MG63 (cell line): Measurements from ENCODE around the gene MIEF1. TPM values are rescaled to one million over a fixed set of nuclear protein-coding genes. Genes with fewer than 3 reads are reported as not detected.

ENCODE experiments used
- DNase-seq: peaks from one replicate; pipeline ENCODE4 v3.0.0-alpha.2; 2020
- H3K27me3 ChIP-seq: fragments of 250-450 bp; sonication (Bioruptor Pico); 2 replicates; pipeline ENCODE4 v1.5.1; 2020; ENCODE audit warnings: mild to moderate bottlenecking, moderate library complexity
- H3K36me3 ChIP-seq: fragments of 250-450 bp; sonication (Bioruptor Pico); 2 replicates; pipeline ENCODE4 v1.5.1; 2020; ENCODE audit warnings: mild to moderate bottlenecking, moderate library complexity
- H3K4me3 ChIP-seq: fragments of 250-450 bp; sonication (Bioruptor Pico); 2 replicates; pipeline ENCODE4 v1.5.1; 2020; ENCODE audit warnings: mild to moderate bottlenecking, moderate library complexity
- H3K9me3 ChIP-seq: fragments of 250-450 bp; sonication (Bioruptor Pico); 2 replicates; pipeline ENCODE4 v1.5.1; 2020; ENCODE audit warnings: mild to moderate bottlenecking, moderate library complexity
- total RNA-seq: library from RNA; depleted of rRNA; stranded (reverse); fragments of >200 nt; shearing (Covaris generic); gene quantifications from 2 replicates; pipeline ENCODE4 v1.2.3, GENCODE V29; 2014; ENCODE audit warnings: low replicate concordance

MIEF1 gene
- total RNA-seq, 1 experiment from 2014 or later: 32.3 TPM

DNA sequence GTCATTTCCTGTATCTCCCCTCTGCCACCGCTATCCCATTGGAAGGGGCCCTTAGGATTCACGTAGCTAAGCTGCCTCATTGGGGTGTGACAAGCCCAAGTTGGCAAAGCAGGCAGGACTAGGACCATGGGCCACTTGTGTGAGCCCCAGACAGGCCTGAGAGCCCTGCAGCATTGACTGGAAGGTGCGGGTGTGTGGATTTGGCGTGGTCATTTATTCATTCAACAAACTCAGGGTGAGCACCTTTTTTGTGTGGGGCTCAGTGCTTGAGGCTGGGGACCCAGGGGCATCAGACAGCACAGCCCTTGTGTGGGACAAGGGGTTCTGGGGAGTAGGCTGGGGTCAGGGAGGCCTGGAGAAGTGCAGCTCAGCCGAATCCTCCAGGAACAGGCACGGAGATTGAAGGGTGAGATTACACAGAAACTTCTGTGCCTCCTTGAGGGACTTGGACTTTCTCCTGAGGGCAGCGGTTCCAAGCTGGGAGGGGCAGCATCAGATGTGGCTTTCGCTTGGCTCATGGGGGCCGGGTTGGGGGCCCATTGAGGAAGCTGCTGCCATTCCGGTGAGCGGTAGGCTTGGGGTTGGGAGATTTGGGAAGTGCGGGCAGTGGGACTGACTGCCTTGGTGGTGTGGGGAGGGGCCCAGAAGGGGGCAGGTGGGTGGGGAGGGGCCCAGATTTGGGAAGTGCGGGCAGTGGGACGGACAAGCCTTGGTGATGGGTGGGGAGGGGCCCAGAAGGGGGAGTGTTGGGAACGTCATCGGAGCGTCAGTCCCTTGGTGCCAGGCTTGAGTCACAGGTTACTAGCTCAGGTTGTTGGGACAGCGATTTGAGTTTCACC, 33.4 kb upstream of the MIEF1 start:
- no peaks in the 10 kb centered on the region for H3K27me3 ChIP-seq
- no peaks in the 10 kb centered on the region for H3K36me3 ChIP-seq
- no peak for DNase-seq
- no peak overlapping the region for H3K4me3 ChIP-seq
- H3K9me3 ChIP-seq: no peaks in the 10 kb centered on the region

DNA sequence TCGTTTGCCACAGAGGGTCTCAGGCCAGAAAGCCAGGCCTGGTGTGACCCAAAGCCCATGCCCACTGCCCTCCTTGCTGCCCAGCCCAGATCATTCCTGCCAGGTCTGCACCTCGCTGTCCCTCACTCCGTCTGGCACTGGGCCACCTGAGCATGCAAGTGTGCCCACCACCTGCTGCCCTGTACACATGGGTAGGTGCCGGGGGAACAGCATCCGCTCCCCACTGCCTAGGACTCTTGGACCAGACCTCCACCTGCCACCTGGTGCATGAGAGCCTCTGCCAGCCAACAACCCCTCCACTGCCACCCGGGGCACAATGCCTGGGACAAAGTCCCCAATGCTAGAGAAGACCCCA, 32.8 kb upstream of the MIEF1 start:
- H3K9me3 ChIP-seq: no peaks in the 10 kb centered on the region
- H3K27me3 ChIP-seq: no peaks in the 10 kb centered on the region
- DNase-seq: no peak
- no peak overlapping the region for H3K4me3 ChIP-seq
- H3K36me3 ChIP-seq: no peaks in the 10 kb centered on the region

DNA sequence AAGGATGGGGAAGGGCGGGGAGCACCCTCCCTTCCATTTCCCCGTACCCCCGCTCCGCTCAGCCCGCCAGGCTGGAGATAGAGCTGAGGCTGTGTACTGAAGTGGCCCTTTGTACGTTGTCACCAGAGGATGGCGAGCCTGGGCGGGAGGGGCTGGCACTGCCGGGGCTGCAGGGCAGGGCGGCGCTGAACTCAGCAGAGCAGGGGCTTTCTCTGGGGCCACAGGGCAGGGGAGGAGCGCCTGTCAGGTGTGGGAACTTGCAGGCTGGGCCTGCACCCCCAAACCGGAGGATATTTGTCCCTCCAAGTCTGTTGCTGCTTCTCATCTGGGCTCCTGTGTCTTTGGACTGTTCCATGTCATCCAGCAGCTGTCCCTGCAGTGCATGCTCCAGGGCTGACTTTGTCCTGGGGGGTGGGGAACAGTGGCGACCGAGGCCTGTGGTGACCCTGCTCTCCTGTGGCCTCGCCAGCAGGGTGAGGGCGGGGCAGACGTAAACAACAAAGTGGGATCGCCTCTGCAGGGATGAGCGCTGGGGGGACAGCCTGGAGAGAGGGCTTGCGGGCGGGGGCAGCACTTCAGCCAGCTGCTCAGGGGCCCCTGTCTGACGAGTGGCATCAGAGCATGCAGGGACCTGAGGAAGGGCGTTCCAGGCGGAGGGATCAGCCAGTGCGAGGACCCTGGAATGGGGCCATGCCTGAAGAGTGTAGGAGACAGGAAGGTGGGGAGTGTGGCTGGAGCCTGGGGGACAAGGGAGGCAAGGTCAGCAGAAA, 32.2 kb upstream of the MIEF1 start:
- DNase-seq: no peak
- no peaks in the 10 kb centered on the region for H3K27me3 ChIP-seq

DNA sequence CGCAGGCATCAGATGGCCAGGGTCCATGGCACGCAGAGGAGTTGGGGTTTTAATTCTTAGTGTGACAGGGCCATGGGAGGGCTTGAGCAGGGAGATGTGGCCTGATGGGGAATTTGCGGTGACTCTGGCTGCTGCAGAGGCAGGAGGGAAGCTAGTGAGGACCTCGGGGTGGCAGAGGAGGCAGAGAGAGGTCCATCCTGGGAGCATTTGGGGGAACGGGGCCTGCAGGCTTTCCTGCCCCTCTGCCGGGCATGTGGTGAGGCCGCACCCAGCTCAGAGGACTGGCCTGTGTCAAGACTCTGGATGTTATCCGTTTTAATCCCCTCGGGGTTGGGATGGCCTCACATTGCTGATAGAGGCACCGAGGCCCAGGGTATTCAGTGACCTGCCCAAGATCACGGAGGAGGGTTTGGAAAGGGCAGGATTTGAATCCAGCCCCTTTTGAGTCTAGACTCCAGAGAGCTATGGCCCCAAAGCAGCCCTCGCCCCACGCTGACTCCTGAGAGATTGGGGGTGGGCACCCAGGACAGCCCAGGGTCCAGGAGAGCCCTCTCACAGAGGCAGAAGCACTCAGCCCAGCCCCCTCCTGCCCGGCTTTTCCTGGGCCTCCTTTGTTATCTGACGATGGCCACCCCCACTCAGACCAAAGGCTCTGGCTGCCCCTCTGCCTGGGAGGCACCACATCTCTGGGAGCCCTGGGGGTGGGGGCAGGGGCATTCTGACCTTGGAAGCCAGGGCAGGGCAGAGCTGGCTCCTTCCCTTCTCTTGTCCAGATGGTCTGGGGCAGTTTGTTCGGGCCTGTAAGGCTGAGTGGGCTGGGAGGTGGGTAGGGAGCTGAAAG, 31.4 kb upstream of the MIEF1 start:
- no peak for DNase-seq
- no peaks in the 10 kb centered on the region for H3K36me3 ChIP-seq

More for the DNA sequence above, 32.2 kb upstream of the MIEF1 start:
- Histone ChIP-seq H3K9me3 (no peaks in the 10 kb centered on the region), H3K4me3 (no peak overlapping the region), H3K36me3 (no peaks in the 10 kb centered on the region)

DNA sequence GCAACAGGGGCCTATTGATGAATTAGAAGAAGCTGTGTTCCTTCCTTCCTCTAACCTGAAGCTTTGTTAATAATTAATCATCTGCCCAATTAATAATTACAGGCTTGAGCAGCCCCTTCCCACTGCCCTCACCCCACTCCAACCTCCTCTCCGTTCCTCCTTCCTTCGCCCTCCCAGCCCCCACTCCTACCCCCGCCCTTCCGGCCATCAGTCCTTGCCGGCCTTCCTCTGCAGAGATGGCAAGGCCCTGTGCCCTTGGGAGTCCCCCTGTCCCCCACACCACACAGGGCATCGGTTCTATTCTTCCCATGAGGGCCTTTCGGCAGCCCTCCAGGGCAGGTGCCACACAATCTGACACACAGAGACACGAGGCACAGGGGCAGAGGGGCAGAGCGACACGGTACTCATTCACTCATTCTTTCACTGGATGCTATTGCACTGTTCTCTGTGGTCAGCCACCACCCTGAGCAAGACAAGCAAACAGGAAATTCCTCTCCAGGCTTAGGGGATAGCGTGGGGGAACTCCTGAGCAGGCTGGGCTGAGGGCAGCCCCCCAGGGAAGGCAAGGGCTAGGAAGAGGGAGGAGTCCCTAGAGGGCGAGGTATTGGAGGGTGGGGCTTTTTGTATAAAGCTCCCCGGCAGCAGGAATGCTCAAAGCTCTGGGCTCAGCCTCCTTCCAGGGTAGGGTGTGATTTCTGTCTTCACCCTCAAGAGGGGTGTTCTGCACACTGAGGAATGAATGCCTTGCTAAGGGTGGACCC, 30.5 kb upstream of the MIEF1 start:
- no peak for DNase-seq
- Histone ChIP-seq H3K27me3 (no peaks in the 10 kb centered on the region), H3K9me3 (no peaks in the 10 kb centered on the region), H3K36me3 (no peaks in the 10 kb centered on the region), H3K4me3 (no peak overlapping the region)

More for the DNA sequence above, 31.4 kb upstream of the MIEF1 start:
- Histone ChIP-seq H3K9me3 (no peaks in the 10 kb centered on the region), H3K27me3 (no peaks in the 10 kb centered on the region), H3K4me3 (no peak overlapping the region)

DNA sequence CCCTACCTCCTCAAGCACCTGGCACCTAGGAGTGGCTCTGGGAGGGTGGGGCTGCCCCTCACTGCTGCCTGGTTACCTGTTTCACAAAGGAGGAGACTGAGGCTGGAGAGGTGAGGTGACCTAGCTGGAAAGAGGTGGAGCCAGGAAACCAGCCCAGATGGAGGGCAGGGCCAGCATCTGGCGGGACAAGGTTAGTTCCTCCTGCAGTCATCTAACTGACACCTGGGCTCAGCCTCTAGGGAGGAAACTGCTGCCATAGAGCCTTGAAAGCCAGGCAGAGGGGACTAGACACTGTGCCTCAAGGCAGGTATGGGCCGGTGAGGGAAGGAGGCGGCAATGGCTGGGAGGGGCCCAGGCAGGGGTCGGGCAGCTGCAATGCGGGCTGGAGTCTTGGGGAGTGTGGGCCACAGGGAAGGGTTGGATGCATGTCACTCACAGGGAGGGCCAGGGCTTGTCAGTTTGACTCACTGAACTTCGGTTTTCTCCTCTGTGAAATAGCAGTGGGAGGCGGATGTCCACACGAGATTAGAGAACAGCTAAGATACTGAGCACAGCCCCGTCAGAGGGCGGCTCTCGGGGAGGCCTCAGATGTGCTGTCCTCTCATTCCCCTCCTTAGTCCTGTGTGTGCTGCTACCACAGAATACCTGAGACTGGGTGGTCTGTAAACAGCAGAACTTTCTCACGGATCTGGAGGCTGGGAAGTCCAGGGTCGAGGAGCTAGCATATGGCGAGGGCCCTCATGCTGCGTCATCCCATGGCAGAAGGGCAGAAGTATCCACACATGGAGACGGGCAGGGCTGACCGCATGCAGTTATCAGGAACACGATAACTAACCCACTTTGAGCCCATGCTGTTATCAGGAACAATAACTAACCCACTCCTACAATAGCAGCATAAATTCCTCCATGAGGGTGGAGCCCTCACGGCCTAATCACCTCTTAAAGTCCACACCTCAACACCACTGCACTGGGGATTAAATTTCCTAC, 29.2 kb upstream of the MIEF1 start:
- H3K4me3 ChIP-seq: no peak overlapping the region
- H3K27me3 ChIP-seq: no peaks in the 10 kb centered on the region
- no peaks in the 10 kb centered on the region for H3K36me3 ChIP-seq
- no peaks in the 10 kb centered on the region for H3K9me3 ChIP-seq
- no peak for DNase-seq

DNA sequence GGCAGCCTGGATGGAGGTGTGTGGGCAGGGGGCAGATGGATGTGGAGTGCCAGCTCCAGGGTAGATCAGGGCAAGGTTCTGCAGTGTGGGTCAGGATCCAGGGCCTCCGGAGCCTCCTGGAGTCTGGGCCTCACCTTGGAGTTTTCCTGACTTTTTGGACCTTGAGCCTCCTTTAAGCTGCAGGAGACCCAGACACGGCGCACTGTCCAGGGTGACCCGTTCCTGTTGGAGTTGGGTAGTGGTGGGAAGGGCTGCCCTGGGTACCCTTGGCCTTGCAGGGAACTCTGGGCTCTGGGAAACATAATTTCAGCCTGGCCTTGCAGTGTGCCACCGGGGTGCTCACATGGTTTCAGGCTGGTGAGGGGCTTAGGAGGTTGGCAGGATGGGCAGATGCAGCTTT, 28.2 kb upstream of the MIEF1 start:
- Histone ChIP-seq H3K36me3 (no peaks in the 10 kb centered on the region), H3K4me3 (no peak overlapping the region), H3K27me3 (no peaks in the 10 kb centered on the region), H3K9me3 (no peaks in the 10 kb centered on the region)
- no peak for DNase-seq

DNA sequence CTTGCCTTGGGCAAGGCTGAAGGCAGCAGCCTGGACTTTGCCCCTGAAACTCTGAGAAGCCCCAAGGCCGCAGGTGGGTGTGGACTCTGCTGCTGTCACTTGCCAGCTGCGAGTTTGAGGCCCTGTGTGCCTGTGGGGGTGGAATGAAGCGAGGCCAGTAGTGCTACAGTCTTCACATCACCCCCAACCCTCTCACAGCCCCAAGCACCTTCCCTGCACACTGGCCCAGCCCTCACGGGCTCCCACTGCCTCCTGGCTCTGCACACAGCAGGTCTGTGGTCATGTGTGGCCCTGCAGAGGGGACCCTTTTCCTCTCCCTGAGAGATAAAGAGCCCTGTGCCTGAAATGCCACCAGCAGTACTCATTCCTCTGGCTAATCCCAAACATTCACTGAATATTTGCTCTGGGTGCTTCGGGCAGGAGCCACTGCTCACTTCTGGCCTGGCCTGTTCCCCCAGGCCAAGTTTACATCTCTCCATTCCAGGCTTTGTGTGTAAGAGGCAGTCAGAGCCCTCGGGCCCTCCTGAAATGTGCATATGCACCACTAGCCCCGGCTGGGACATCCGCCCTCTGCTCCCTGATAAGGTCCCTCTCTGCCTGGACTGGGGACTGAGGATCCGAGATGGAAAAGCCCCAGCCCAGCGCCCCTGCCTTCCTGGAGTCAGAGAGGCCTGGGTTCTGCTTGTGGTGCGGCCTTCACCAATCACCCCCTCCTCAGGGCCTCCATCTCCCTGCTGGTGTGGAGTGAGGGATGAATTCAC, 27.6 kb upstream of the MIEF1 start:
- Histone ChIP-seq H3K4me3 (no peak overlapping the region), H3K27me3 (no peaks in the 10 kb centered on the region), H3K36me3 (no peaks in the 10 kb centered on the region), H3K9me3 (no peaks in the 10 kb centered on the region)
- DNase-seq: no peak

DNA sequence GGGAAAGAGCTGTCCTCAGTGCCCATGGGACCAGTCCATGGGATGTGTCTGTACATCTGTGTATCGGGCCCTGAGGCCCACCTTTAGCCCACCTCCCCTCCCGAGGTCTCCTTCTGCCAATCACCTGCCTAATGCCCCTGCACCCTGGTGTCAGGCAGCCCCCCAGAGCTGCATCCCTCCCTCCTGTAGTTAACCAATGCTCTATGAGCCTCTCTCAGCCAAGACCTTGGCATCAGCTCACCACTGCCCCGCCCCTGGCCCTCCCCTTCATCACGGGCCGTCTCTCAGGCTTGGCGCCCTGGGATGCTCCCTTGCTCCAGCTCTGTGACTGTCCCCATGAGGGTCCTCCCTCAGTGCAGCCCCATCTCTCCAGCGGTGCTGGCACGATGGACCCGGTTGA, 26.8 kb upstream of the MIEF1 start:
- DNase-seq: no peak
- Histone ChIP-seq H3K4me3 (no peak overlapping the region), H3K36me3 (no peaks in the 10 kb centered on the region), H3K27me3 (no peaks in the 10 kb centered on the region), H3K9me3 (no peaks in the 10 kb centered on the region)

DNA sequence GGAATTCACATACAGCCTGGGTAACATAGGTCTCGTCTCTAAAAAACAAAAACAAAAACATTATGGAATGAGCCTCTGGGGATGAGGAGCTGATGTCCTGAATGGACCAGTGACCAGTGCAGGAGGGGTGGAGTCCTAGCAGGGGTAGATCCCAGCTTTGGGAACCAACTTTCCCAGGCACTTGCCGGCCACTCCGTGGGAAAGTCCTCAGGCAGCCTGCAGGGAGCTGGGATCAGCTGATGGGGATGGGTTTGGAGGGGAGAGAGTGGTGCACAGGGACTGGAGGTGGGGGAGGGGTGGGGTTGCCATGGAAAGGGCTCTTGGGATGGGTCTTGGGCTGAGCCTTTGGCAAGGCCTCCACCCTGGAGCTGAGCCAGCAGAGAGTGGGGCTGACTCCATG, 26.2 kb upstream of the MIEF1 start:
- no peaks in the 10 kb centered on the region for H3K36me3 ChIP-seq
- no peak for DNase-seq

DNA sequence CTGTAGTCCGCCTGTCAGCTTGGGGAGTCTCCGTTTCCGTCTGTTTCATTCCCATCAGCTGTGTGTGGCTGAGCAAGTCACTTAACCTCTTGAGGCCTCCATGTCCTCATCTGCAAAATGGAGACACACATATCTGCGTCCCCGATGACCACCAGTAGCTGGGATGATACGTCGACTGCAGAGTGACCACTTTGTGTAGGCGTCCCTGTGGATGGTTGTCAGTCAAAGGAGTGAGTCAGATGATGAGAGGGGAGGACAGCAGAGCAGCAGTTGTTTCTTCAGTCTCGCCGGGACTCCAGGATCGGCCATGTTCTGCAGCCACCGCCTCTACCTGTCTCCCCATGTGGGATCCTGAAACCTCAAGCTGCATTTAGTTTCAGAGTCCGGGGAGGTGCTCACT, 25.4 kb upstream of the MIEF1 start:
- H3K9me3 ChIP-seq: no peaks in the 10 kb centered on the region
- DNase-seq: no peak

More for the DNA sequence above, 26.2 kb upstream of the MIEF1 start:
- Histone ChIP-seq H3K27me3 (no peaks in the 10 kb centered on the region), H3K9me3 (no peaks in the 10 kb centered on the region), H3K4me3 (no peak overlapping the region)

DNA sequence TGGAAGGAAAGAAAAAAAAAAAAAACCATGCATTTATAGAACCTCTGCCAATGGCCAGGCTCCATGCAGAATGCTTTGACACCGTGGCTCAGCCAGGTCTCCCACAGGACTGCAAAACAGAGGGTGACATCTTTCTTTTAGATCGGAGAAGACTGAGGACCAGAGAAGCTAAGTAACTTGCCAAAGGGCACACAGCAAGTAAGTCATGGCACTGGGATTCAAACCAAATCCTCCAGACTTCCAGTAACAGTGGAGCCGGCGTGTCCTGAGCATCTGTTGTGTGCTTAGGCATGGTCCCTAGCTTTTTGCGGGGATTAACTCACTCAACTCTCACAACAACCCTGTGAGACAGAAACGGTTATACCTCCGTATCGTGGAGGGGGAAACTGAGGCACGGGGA, 24.5 kb upstream of the MIEF1 start:
- H3K9me3 ChIP-seq: no peaks in the 10 kb centered on the region
- DNase-seq: no peak
- no peak overlapping the region for H3K4me3 ChIP-seq
- H3K27me3 ChIP-seq: no peaks in the 10 kb centered on the region
- H3K36me3 ChIP-seq: no peaks in the 10 kb centered on the region

More for the DNA sequence above, 25.4 kb upstream of the MIEF1 start:
- Histone ChIP-seq H3K36me3 (no peaks in the 10 kb centered on the region), H3K27me3 (no peaks in the 10 kb centered on the region), H3K4me3 (no peak overlapping the region)

DNA sequence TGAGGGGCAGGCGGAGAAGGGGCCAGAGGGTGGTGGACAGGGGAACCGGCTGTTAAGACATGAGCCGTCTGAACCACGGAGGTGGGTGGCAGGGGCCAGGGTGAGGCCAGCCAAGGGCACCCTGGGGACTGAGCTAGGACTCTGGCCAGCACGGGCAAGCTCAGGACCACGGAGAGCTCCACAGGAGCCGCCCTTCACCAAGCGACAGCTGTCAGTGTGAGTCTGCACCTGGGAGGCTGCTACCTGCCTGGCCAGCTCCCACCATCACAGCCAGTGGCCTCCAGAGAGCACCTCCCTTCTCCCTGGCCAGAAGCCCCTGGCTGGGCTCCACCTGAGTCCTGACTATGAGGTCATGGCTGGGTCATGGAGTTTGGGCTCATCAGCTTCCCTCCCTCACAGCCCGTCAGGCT, 23.6 kb upstream of the MIEF1 start:
- DNase-seq: no peak
- H3K27me3 ChIP-seq: no peaks in the 10 kb centered on the region
- H3K4me3 ChIP-seq: no peak overlapping the region
- no peaks in the 10 kb centered on the region for H3K9me3 ChIP-seq
- no peaks in the 10 kb centered on the region for H3K36me3 ChIP-seq

DNA sequence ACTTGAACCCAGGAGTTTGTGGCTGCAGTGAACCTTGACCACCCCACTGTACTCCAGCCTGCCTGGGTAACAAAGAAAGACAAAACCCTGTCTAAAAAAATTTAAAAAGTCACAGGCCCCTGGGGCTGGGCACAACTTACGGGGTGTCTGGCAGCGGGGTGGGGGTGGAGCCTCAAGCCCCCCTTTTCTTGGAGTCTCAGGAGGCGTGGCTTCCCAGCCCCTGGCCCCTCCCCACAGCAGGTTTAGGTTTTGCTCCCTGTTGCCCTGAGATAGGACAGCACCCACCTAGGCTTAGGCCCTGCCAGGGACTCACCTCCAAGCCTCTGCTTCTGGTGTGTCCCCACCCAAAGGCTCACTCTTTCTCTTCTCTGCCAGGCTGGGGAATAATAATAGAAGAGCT, 22.8 kb upstream of the MIEF1 start:
- Histone ChIP-seq H3K4me3 (no peak overlapping the region), H3K27me3 (no peaks in the 10 kb centered on the region), H3K36me3 (no peaks in the 10 kb centered on the region), H3K9me3 (no peaks in the 10 kb centered on the region)
- DNase-seq: no peak

DNA sequence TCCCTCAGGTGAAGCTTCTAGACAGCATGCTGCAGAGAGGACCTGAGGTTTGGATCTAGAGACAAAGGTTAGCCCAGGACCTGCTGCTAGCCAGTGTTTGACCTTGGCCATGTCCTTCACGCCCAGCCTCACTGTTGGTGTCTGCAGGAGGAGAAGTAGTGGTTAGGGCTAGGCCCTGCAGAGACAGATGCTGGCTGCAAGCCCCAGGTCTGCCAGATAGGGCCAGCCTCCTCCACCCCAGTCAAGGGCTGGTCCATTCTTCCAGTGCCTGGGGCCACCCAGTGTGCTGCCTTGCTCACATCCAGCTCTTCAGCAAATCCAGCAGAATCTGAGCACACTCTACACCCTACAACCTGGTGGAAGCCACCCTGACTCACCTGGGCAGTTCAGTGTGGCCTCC, 21.5 kb upstream of the MIEF1 start:
- H3K27me3 ChIP-seq: no peaks in the 10 kb centered on the region
- H3K4me3 ChIP-seq: no peak overlapping the region
- no peaks in the 10 kb centered on the region for H3K9me3 ChIP-seq
- no peak for DNase-seq
- no peaks in the 10 kb centered on the region for H3K36me3 ChIP-seq
